AG08395 (cell line): ENCODE results near the gene GPATCH8.
"Not testable (repeated sequence)": the region's sequence is repeated elsewhere in the genome, so short reads cannot be mapped to it uniquely, and the experiment has no call there.

Experiments used
- DNase-seq: peaks from one replicate; pipeline ENCODE4 v3.0.0; 2012; ENCODE audit warnings: mixed read lengths, low spot score

Gene GPATCH8

GRCh38 chr17:44396946-44397345, 106.3 kb downstream of the GPATCH8 start:
- DNase-seq: no peak

GRCh38 chr17:44394833-44395232, 108.4 kb downstream of the GPATCH8 start:
- no peak for DNase-seq

GRCh38 chr17:44394112-44394511, 109.1 kb downstream of the GPATCH8 start:
- DNase-seq: not testable (repeated sequence)

DNA sequence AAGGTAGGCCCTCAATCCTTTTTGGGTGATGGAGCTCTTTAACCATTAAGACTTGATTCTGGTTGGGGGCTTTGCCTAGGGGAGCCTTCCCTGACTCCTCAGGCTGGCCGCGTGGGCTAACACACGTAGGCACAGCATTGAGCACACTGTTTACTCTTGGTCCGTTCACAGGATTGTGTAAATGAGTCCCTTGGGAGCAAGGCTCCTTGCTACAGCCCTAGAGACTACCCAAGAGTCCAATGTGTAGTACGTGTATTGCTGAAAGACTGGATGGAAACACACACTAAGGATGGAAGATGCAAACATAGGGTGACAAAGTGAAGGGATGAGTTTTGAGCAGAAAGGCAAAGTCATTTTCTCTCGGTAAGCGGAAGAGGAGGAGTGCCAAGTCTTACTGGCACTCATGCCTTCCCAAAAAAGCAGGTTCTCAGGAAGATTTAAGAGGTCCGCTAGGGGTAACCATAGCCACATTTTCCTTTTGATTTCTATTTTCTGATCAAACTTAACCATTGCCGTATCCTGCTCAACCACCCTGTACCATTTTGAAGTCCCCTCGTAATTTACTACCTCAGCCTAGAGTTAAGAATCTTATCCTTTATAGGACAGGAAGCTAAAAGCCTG, 112.8 kb downstream of the GPATCH8 start:
- no peak for DNase-seq

GRCh38 chr17:44389723-44390202, 113.4 kb downstream of the GPATCH8 start:
- no peak for DNase-seq

- no peak for DNase-seq
Observed at GRCh38 chr17:44389281-44389680, 113.9 kb downstream of the GPATCH8 start, which contains the start of gene ITGA2B. Gene ITGA2B (minus strand): TSS chr17:44389649. CDS start chr17:44389473, 176 bp downstream.

DNA sequence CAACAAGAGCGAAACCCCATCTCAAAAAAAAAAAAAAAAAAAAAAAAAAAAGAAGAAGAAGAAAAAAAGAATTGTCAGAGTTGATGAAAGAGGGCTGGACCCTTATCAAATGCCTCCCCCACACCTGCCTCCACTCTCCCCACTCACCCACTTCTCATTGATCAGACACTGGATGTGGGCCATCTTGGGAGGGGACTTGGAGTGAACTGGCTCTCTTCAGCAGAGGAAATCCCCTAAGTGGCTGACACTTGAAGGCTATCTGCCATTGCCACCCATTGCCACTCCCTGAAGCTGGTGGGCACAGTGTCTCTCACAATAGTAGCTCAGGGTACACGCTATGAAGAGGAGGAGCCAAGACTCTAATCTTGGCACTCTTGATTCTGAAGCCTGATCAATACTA, 115.4 kb downstream of the GPATCH8 start:
- no peak for DNase-seq

GRCh38 chr17:44386182-44386525, 117.1 kb downstream of the GPATCH8 start:
- DNase-seq: no peak

DNA sequence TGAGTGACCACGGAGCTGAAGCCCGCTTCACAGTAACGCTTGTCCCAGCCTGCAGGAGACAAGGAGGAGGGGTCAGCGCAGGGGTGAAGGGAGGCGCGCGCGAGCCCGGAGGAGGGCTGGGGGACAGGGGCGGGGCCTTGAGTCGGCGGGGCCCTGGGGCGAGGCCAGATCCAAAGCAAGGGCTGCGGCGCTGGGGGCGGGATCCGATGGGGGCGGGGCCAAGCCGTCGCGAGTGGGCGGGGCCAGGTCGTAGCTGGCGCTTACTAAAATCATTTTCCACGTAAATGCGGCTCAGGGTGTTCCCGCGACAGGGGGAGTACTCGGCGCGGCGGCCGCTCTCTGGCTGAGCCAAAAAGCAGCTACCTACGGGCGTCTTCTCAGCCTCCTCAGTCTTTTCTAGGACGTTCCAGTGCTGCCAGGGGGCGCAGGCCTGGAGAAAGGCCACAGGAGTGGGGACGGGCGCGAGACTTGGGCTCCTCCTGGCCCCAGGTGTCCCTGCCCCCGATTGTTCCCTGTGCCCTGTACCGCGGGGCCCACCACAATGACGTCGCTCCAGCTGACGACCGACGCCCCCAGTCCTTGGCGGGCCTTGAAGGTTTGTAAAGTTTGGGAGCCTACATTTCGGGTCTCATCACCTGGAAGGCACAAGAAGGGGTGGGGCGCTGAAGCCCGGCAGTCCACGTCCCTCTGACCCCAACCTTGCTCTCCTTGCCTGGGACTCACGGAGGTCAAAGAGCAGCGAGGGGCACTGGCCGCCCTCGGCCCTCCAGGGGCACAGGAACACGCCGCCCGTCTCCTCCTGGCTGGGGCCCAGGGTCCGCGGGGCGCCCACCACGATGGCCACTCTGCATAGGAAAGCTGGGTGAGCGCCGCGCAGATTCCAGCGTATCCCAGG, 117.7 kb downstream of the GPATCH8 start:
- peak; percentile 76 for DNase-seq

DNA sequence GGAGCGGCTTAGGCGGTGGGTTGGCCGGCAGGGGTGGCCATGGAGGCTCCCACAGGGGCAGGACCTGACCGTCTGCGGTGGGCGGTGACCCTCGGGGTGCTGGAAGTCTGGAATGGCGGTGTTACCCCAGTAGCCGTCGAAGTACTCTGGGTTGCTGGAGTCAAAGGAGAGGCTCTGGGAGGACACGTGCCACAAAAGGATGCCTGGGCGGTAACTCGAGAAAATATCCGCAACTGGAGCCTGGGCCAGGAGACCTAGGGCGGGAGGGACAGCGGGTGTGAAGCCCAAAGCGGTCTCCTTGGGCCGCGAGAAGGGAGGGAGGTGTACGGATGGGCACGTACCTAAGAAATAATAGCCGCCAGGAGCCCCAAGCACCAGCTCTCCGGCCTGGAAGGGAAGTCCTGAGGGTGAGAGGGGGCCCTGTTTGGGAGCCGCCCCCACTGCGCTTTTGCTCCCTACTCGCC, 118.4 kb downstream of the GPATCH8 start:
- no peak for DNase-seq

DNA sequence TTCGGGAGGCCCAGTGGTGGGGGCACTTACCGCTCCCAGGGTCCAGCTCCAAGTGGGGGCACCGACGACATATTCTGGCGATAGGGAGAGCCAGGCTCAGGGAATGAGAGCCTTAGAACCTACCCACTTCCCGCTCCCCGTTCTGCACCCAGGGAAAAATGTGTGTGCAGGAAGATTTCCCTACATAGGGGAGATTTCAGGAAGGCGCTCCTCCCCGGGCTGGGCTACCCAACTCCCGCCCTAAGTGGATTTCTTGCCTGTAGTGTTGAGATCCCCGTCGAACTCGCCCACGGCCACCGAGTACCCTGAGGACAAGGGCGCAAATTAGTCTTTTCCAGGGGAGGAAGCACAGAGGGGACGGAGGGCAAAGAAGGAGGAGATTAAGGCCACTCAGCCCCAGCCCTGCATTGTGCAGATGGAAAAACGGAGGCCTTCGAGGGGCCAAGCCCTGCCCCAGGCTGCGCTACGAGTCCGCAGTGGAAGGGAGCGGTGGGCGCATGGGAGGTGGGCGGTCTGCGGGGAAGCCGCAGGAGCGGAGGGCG, 118.9 kb downstream of the GPATCH8 start:
- no peak for DNase-seq

DNA sequence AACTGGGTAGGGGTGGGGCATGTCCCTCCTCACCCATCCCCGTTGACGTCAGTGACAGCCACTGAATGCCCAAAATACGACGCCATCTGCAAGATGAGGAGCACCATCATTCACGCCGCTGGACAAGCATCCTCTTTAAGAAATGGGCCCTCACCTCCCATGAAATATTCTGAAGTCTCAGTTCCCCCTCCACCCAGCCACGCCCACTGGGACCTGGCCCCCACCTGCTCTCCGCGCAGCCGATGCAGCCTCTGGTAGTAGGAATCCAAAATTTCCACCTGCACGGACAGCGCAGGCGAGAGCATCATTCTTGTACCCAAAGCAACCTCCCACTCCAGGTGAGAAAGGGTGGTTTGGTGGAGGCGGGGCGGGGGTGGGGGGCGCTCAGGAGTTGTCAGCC, 119.3 kb downstream of the GPATCH8 start:
- no peak for DNase-seq

- DNase-seq: no peak
Observed at GRCh38 chr17:44383363-44383762, 119.8 kb downstream of the GPATCH8 start.

DNA sequence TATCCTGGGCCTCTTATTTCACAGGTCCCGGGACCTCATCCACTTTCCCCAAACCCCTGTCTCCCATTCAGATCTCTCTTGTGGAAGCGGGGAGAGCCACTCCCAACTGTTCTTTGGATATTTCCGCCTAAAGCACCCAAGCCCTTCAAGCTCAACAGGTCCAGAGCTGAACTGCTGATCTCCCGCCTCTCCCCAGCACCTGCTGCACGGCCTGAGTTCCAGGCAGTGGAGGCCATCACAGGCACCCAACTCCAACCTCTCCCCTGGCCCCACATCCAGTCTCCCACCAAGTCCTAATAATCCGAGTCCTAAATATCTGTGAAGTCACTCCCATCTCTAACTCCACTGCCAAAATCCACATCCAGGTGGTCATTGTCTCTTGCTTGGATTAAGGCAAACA, 120.3 kb downstream of the GPATCH8 start:
- DNase-seq: no peak

DNA sequence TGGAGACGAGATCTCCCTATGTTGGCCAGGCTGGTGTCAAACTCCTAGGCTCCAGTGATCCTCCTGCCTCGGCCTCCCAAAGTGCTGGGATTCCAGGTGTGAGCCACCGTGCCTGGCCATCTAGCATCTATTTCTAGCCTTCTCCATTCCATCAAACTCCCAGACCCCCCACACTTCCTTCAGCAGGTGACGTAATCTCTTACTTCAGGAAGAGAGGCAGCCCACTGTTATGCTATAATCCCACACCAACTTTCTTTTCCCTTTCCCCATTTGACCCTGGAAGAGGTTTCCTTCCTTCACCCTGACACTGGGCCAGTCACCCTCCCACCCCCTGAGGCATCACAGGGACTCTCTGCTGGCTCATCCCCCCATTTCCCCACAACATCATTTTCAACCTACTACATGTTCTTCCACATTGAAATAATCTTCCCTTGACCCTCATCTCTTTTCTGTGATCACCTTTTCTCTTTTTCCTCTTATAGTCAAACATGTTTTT, 121.3 kb downstream of the GPATCH8 start:
- no peak for DNase-seq

DNA sequence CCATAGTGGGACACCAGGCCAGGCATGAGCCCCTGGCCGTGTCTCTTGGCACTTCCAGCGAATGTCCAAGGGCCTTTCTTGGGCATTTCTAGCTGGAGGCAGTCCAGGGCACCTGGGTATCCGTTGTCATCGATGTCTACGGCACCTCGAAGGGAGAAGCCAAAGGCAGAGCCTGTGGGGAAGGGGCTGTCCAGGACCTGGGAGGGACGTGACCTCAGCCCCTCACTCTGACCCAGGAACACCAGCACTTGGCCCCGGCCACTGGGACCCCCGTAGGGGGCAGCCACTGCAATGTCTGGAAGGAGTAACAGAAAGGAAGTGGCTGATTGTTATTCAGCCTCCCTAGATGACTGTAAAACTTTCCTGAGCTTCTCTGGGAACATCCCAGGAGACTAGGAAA, 122.4 kb downstream of the GPATCH8 start:
- no peak for DNase-seq

DNA sequence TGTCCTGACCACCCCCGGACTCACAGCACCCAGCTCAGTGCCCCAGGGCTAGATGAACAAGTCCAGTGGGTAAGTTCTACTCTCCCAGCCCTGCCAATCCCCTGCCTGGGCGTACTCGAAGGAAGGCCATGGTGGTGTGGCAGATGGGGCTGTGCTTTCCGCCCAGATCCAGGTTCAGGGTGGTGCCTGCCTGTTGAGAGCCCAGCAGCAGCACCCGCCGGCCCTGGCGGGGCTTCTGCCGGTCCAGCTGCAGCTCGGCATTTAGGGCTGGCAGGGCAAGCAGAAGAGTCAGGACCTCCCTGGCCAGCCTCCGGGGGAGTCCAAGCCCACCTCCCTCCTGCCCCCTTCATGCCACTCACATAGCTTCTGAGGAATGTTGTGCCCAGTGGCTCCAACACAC, 123.3 kb downstream of the GPATCH8 start:
- no peak for DNase-seq

DNA sequence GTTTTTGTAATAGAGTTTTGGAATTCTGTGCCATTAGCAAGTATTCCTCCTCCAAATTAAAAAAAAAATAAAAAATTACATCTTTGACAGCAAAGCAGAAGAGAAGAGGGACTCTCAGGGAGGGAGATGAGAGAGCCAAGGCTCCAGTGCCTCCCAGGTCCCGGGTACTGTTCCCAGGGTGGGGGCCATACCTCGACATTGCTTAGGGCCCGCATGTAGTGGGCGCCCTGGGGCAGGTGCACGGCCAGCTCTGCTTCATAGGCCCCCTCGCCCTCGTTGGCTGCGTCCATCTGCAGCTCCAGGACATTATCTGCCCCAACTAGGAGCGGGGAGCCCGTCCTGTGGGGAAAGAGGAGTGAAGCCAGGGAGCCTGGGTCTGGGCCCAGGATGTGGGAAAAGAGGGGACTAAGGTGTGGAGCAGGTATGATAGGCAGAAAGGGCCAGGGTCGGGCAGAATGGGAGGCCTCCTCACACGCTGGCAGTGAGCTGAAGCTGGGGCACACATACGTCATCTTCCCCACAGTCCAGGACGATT, 125.0 kb downstream of the GPATCH8 start:
- DNase-seq: no peak

DNA sequence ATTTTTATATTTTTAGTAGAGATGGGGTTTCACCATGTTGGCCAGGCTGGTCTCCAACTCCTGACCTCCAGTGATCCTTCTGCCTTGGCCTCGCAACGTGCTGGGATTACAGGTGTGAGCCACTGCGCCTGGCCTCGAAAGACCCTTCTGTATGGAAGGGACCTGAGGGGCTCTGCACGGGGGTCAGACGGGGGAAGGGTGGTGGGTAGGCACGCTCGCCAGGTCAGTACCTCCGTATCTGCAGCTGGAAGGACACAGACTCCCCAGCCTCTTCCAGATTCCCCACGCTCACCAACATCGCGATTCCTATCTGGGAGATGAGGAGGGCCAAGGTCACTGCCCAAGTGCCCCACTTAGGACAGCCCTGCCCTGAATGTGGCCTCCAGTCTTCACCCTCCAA, 126.4 kb downstream of the GPATCH8 start:
- DNase-seq: no peak

DNA sequence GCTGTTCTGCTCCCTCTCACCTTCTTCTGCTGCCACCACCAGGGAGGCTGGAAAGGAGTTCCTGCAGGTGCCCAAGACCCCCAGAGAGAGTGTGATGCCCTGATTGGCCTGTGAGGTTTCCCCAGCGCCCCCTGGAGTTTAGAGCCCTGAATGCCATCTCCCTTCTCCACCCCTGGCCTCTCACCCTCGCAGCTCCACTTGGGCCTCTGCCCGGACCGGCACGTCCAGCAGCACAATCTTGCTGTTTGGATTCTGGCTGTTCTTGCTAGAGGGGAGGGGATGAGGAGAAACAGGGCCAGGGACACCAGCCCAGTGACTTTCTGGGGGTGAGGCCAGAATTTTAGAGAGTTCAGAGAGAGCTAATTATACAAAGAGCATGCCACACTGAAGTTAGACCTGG, 127.1 kb downstream of the GPATCH8 start:
- DNase-seq: peak; percentile 60

GRCh38 chr17:44375196-44376017, 127.8 kb downstream of the GPATCH8 start:
- DNase-seq: no peak
